GM12864 (cell line): ENCODE measurements around the gene LAGE3.

Experiments used
- DNase-seq: peaks from one replicate; pipeline ENCODE4 v3.0.0-alpha.2; 2011; ENCODE audit warnings: low read depth
- H3K4me3 ChIP-seq: 2 replicates; pipeline ENCODE4 v1.5.1; 2011; ENCODE audit warnings: mild to moderate bottlenecking, low read depth, low read length, control low read depth
- TF ChIP-seq, protein P1 (sequence below): IDR thresholded peaks from 2 replicates; pipeline ENCODE4 v1.5.1; 2011; ENCODE audit warnings: low read depth, mild to moderate bottlenecking, moderate library complexity, low read length, control low read depth, inconsistent platforms; ENCODE audit errors: missing control alignments

Gene LAGE3

DNA sequence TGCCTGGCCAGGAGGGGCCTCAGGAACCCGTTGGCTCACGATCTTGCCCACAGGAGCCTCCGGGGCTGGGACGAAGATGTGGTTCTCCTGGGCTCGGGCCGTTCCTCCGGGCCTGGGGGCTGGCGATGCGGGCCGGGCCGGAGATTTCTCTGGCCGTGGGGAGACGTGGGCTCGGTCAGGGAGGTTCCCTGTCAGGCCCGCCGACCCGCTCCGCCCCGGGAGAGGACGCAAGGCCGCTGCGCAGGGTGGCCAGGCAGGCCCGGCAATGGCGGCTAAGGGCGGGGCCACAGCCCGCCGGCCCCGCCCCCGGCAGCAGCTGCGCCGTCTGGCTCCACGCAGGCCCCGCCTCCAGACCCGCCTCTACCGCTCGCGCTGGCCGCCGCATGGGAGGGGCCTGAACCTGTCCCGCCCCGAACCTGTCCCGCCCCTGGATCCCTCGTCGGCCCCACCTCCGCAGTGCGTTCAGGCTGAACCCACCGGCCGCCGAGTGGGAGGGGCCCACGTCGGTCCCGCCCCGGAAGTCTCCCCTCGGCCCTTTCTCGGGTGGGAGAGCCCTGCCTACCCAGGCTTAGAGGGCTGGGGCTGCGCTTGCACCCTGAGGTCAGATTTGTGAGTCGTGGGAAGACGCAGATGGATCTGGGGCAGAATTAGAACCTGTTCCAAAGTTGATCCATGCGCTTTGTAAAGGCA is 37.0 kb upstream of the LAGE3 start, which contains the start of gene FAM3A:
FAM3A (minus strand) TSS at position 267 of the 690 bp plus-strand sequence. CDS start 460 bp downstream, outside the sequence.
- TF ChIP-seq, protein P1, sequence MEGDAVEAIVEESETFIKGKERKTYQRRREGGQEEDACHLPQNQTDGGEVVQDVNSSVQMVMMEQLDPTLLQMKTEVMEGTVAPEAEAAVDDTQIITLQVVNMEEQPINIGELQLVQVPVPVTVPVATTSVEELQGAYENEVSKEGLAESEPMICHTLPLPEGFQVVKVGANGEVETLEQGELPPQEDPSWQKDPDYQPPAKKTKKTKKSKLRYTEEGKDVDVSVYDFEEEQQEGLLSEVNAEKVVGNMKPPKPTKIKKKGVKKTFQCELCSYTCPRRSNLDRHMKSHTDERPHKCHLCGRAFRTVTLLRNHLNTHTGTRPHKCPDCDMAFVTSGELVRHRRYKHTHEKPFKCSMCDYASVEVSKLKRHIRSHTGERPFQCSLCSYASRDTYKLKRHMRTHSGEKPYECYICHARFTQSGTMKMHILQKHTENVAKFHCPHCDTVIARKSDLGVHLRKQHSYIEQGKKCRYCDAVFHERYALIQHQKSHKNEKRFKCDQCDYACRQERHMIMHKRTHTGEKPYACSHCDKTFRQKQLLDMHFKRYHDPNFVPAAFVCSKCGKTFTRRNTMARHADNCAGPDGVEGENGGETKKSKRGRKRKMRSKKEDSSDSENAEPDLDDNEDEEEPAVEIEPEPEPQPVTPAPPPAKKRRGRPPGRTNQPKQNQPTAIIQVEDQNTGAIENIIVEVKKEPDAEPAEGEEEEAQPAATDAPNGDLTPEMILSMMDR, result no peak
- peak within 1 kb of the TSS; percentile 76 for H3K4me3 ChIP-seq
- DNase-seq, result peak; percentile 50

- TF ChIP-seq, protein P1, result no peak
- peak overlapping the region; percentile 76 for H3K4me3 ChIP-seq
- DNase-seq, result no peak
Measured at GRCh38 chrX:154515090-154515965, 36.2 kb upstream of the LAGE3 start.

- no peak for DNase-seq
- H3K4me3 ChIP-seq, result no peak overlapping the region
- TF ChIP-seq, protein P1, result no peak
Measured at GRCh38 chrX:154513716-154514115, 34.6 kb upstream of the LAGE3 start.

- DNase-seq, result no peak
- TF ChIP-seq, protein P1, result no peak
- no peak overlapping the region for H3K4me3 ChIP-seq
Measured at GRCh38 chrX:154512879-154513553, 33.9 kb upstream of the LAGE3 start.

- no peak for DNase-seq
- H3K4me3 ChIP-seq, result no peak overlapping the region
- TF ChIP-seq, protein P1, result no peak
Measured at GRCh38 chrX:154511761-154512160, 32.7 kb upstream of the LAGE3 start.

GRCh38 chrX:154509455-154509854 is 30.4 kb upstream of the LAGE3 start:
- no peak overlapping the region for H3K4me3 ChIP-seq
- no peak for DNase-seq
- TF ChIP-seq, protein P1, result no peak
